D721Med (cell line): ENCODE results near the gene ADGRB3.
A peak's percentile ranks its signal among the peaks of the same experiment; 100 is the strongest.
"Not testable (repeated sequence)": the region's sequence is repeated elsewhere in the genome, so short reads cannot be mapped to it uniquely, and the experiment has no call there.

Experiments used
- DNase-seq: peaks from one replicate; pipeline ENCODE4 v3.0.0; 2011; ENCODE audit warnings: low spot score; ENCODE audit not compliant: insufficient read length
- FAIRE-seq: peaks from 2 replicates; lab custom pipeline; 2011; peaks lifted over from hg19 to GRCh38; lab: Jason Lieb, UNC
- TF ChIP-seq, protein P1 (sequence below): IDR thresholded peaks from 2 replicates; pipeline ENCODE4 v1.5.1; 2012; ENCODE audit warnings: mild to moderate bottlenecking, control low read depth; ENCODE audit not compliant: insufficient read depth; ENCODE audit errors: missing control alignments

The ADGRB3 gene

DNA sequence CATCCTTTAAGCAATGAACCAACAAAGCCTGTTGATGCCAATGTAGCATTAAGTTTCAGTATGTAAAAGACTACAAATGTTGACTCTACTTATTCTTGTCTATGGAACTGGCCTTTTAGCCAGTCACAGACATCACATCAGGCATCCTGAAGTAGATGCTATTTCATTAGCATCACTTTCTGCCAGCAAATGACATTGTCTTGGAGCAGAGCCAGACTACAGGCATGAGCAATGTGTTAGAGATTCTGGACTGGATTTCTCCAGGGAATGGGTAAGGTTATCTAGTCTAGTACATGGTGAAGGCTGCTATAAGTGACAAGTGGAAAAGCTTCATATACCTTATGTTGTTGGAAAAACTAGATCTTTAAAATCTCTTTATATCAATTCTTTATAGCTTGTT lies 142.9 kb downstream of the ADGRB3 start:
- TF ChIP-seq, protein P1, sequence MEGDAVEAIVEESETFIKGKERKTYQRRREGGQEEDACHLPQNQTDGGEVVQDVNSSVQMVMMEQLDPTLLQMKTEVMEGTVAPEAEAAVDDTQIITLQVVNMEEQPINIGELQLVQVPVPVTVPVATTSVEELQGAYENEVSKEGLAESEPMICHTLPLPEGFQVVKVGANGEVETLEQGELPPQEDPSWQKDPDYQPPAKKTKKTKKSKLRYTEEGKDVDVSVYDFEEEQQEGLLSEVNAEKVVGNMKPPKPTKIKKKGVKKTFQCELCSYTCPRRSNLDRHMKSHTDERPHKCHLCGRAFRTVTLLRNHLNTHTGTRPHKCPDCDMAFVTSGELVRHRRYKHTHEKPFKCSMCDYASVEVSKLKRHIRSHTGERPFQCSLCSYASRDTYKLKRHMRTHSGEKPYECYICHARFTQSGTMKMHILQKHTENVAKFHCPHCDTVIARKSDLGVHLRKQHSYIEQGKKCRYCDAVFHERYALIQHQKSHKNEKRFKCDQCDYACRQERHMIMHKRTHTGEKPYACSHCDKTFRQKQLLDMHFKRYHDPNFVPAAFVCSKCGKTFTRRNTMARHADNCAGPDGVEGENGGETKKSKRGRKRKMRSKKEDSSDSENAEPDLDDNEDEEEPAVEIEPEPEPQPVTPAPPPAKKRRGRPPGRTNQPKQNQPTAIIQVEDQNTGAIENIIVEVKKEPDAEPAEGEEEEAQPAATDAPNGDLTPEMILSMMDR: no peak
- no peak for FAIRE-seq
- no peak for DNase-seq

- TF ChIP-seq, protein P1: peak; percentile 55
- no peak for DNase-seq
- FAIRE-seq: no peak
These were observed 143.4 kb downstream of the ADGRB3 start for GRCh38 chr6:68778356-68779020.

GRCh38 chr6:68779366-68779765 lies 144.3 kb downstream of the ADGRB3 start:
- FAIRE-seq: no peak
- TF ChIP-seq, protein P1: no peak
- DNase-seq: no peak

DNA sequence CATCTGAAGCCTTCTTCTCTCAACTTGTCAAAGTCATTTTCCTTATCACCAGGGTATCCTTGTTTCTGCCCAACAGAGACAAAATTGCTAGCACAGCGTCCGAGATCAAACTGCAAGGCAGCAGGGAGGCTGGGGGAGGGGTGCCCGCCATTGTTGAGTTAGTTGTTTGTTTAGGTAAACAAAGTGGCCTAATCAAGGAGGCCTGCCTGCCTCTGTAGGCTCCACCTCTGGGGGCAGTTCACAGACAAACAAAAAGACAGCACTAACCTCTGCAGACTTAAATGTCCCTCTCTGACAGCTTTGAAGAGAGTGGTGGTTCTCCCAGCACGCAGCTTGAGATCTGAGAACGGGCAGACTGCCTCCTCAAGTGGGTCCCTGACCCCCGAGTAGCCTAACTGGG lies 155.0 kb downstream of the ADGRB3 start:
- DNase-seq, FAIRE-seq: not testable (repeated sequence)

- not testable (repeated sequence) for DNase-seq, FAIRE-seq
These were observed 179.9 kb downstream of the ADGRB3 start for GRCh38 chr6:68814976-68815375.

DNA sequence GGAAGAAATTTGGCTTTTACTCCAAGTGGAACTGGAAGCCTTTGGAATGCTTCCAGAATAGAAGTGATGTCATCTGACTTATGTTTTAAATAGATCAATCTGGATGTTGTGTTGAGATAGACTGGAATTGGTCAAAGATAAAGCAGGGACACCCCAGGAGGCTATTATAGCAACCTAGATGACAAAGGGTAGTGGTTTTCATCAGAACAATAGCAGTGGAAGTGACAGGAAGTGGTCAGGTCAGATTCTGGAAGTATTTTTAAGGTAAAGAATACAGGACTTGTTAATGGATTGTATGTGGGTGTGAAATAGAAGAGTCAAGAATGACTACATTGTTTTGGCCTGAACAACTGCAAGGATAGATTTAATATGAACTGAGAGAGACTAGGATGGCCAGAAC lies 191.4 kb downstream of the ADGRB3 start:
- no peak for FAIRE-seq
- no peak for DNase-seq
- TF ChIP-seq, protein P1: no peak

GRCh38 chr6:68834551-68834950 lies 199.5 kb downstream of the ADGRB3 start:
- FAIRE-seq: no peak
- DNase-seq: no peak

DNA sequence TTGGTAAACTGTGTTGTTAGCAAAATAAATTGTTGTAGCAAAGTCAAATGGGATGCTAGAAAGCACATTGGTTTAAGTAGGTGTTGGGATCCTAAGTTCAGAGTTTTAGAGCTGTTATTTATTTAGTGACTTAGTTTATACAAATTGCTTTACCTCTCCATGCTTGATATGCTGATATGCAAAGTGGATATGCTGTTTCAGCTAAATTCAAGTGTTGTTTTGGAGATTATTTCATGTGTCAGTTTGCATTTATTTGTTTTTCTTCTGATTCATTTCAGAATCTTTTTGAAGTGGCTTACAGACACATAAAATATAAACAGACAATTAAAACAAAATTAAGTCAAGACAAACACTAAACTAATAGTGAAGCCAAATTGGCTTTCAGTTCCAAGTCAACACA lies 203.5 kb downstream of the ADGRB3 start:
- TF ChIP-seq, protein P1: no peak
- FAIRE-seq (no peak), DNase-seq (no peak)

More at GRCh38 chr6:68834551-68834950, 199.5 kb downstream of the ADGRB3 start:
- TF ChIP-seq, protein P1: no peak
